H9 (cell line): ENCODE data around the gene ATG101. TPM values are rescaled to one million over a fixed set of nuclear protein-coding genes. Genes with fewer than 3 reads are reported as not detected.

ENCODE experiments used
- DNase-seq: peaks from one replicate; pipeline ENCODE4 v3.0.0-alpha.2; 2017
- H2AFZ ChIP-seq: one replicate; pipeline ENCODE4 v1.6.1; 2013; ENCODE audit warnings: mild to moderate bottlenecking, low read length, control low read depth, moderate library complexity
- H2AK5ac ChIP-seq: 2 replicates; pipeline ENCODE4 v1.6.1; 2013; ENCODE audit warnings: low read length, control low read depth, mixed read lengths; ENCODE audit not compliant: insufficient read length
- H2BK120ac ChIP-seq: one replicate; pipeline ENCODE4 v1.6.1; 2013; ENCODE audit warnings: low read depth, mild to moderate bottlenecking, low read length, control low read depth, inconsistent platforms; ENCODE audit not compliant: poor library complexity, severe bottlenecking
- H2BK12ac ChIP-seq: 2 replicates; pipeline ENCODE4 v1.6.1; 2013; ENCODE audit warnings: low read length, control low read depth, mixed read lengths, low read depth; ENCODE audit not compliant: insufficient read length
- H2BK15ac ChIP-seq: 2 replicates; pipeline ENCODE4 v1.6.1; 2013; ENCODE audit warnings: low read depth, low read length, control low read depth
- H2BK20ac ChIP-seq: one replicate; pipeline ENCODE4 v1.6.1; 2013; ENCODE audit warnings: low read depth, mild to moderate bottlenecking, low read length, control low read depth, inconsistent platforms; ENCODE audit not compliant: poor library complexity, severe bottlenecking
- H2BK5ac ChIP-seq: 2 replicates; pipeline ENCODE4 v1.6.1; 2013; ENCODE audit warnings: low read length, control low read depth, mixed read lengths; ENCODE audit not compliant: insufficient read length
- H3K14ac ChIP-seq: 2 replicates; pipeline ENCODE4 v1.6.1; 2013; ENCODE audit warnings: low read length, control low read depth; ENCODE audit not compliant: insufficient read depth
- H3K18ac ChIP-seq: 2 replicates; pipeline ENCODE4 v1.6.1; 2013; ENCODE audit warnings: low read depth, mild to moderate bottlenecking, mixed read lengths, low read length, control low read depth; ENCODE audit not compliant: insufficient read length
- H3K23ac ChIP-seq: 2 replicates; pipeline ENCODE4 v1.6.1; 2013; ENCODE audit warnings: low read length, control low read depth, mixed read lengths, low read depth; ENCODE audit not compliant: insufficient read length
- H3K23me2 ChIP-seq: 2 replicates; pipeline ENCODE4 v1.6.1; 2013; ENCODE audit warnings: low read depth, mild to moderate bottlenecking, mixed read lengths, low read length, control low read depth; ENCODE audit not compliant: insufficient read length, poor library complexity, severe bottlenecking
- H3K27ac ChIP-seq: 2 replicates; pipeline ENCODE4 v1.5.1; 2013; ENCODE audit warnings: low read length, control low read depth, mixed read lengths, low read depth; ENCODE audit not compliant: insufficient read length
- H3K27me3 ChIP-seq: 2 replicates; pipeline ENCODE4 v1.6.1; 2013; ENCODE audit warnings: low read length, control low read depth, inconsistent platforms; ENCODE audit not compliant: insufficient read depth
- H3K4ac ChIP-seq: 2 replicates; pipeline ENCODE4 v1.6.1; 2013; ENCODE audit warnings: low read depth, mild to moderate bottlenecking, control low read depth, inconsistent platforms, low read length, moderate library complexity
- H3K4me1 ChIP-seq: 2 replicates; pipeline ENCODE4 v1.6.1; 2013; ENCODE audit warnings: low read length, control low read depth, inconsistent platforms; ENCODE audit not compliant: insufficient read depth
- H3K4me2 ChIP-seq: 2 replicates; pipeline ENCODE4 v1.6.1; 2013; ENCODE audit warnings: low read length, control low read depth, mixed read lengths; ENCODE audit not compliant: insufficient read length, insufficient read depth
- H3K56ac ChIP-seq: 2 replicates; pipeline ENCODE4 v1.6.1; 2013; ENCODE audit warnings: low read depth, mild to moderate bottlenecking, mixed read lengths, low read length, control low read depth; ENCODE audit not compliant: insufficient read length
- H3K79me1 ChIP-seq: 2 replicates; pipeline ENCODE4 v1.6.1; 2013; ENCODE audit warnings: low read depth, mild to moderate bottlenecking, moderate library complexity, low read length, control low read depth, inconsistent platforms; ENCODE audit not compliant: insufficient read depth, poor library complexity, severe bottlenecking
- H3K79me2 ChIP-seq: 2 replicates; pipeline ENCODE4 v1.6.1; 2013; ENCODE audit warnings: low read length, control low read depth, inconsistent platforms; ENCODE audit not compliant: insufficient read depth
- H3K9ac ChIP-seq: 2 replicates; pipeline ENCODE4 v1.6.1; 2013; ENCODE audit warnings: low read length, control low read depth, mixed read lengths; ENCODE audit not compliant: insufficient read length; ENCODE audit errors: extremely low read depth
- H3K9me3 ChIP-seq: one replicate; pipeline ENCODE4 v1.6.1; 2013; ENCODE audit warnings: low read depth, low read length, inconsistent platforms; ENCODE audit not compliant: control insufficient read depth
- H3T11ph ChIP-seq: one replicate; pipeline ENCODE4 v1.6.1; 2013; ENCODE audit warnings: mild to moderate bottlenecking, low read length, control low read depth, inconsistent platforms
- H4K20me1 ChIP-seq: one replicate; pipeline ENCODE4 v1.6.1; 2013; ENCODE audit not compliant: control insufficient read depth, insufficient read length, insufficient read depth
- H4K5ac ChIP-seq: 2 replicates; pipeline ENCODE4 v1.6.1; 2013; ENCODE audit warnings: low read depth, mild to moderate bottlenecking, mixed read lengths, low read length, control low read depth; ENCODE audit not compliant: insufficient read length
- H4K8ac ChIP-seq: replicated peaks from 2 replicates; pipeline ENCODE4 v1.6.1; 2013; ENCODE audit warnings: low read length, control low read depth, mixed read lengths, low read depth; ENCODE audit not compliant: insufficient read length
- H4K91ac ChIP-seq: 2 replicates; pipeline ENCODE4 v1.6.1; 2013; ENCODE audit warnings: low read depth, mild to moderate bottlenecking, moderate library complexity, mixed read lengths, low read length, control low read depth; ENCODE audit not compliant: insufficient read length
- H3K27ac Mint-ChIP-seq, 3 experiments: 2 replicates in 2 of 3; 3 replicates in 1 of 3; pipeline ENCODE4 v1.8.0; 2020 to 2021; ENCODE audit warnings: mixed read lengths in 3 of 3, mild to moderate bottlenecking in 1 of 3, moderate library complexity in 1 of 3
- H3K27me3 Mint-ChIP-seq: 2 replicates; pipeline ENCODE4 v1.8.0; 2021; ENCODE audit warnings: low read depth, mild to moderate bottlenecking, moderate library complexity, mixed read lengths
- H3K36me3 Mint-ChIP-seq, 3 experiments: 2 replicates in 2 of 3; 3 replicates in 1 of 3; pipeline ENCODE4 v1.8.0; 2020 to 2021; ENCODE audit warnings: low read depth in 3 of 3, mixed read lengths in 3 of 3; ENCODE audit not compliant: insufficient read depth in 1 of 3
- H3K4me1 Mint-ChIP-seq, 2 experiments: 2 replicates each; pipeline ENCODE4 v1.8.0; 2020; ENCODE audit warnings: mixed read lengths in 2 of 2
- H3K4me3 Mint-ChIP-seq, 2 experiments: 2 replicates in 1 of 2; 3 replicates in 1 of 2; pipeline ENCODE4 v1.8.0; 2020 to 2021; ENCODE audit warnings: mild to moderate bottlenecking in 2 of 2, mixed read lengths in 2 of 2, moderate library complexity in 1 of 2
- H3K9me3 Mint-ChIP-seq, 2 experiments: 2 replicates in 1 of 2; 3 replicates in 1 of 2; pipeline ENCODE4 v1.8.0; 2020; ENCODE audit warnings: mild to moderate bottlenecking in 2 of 2, mixed read lengths in 2 of 2, moderate library complexity in 1 of 2
- CTCF ChIP-seq: fragments of 200-600 bp; sonication (generic); conservative IDR thresholded peaks from 3 replicates; pipeline ENCODE4 v1.8.0; 2021; ENCODE audit warnings: antibody characterized with exemption, mild to moderate bottlenecking
- WGBS: extraction: QIAGEN DNeasy Blood & Tissue Kit; methylation state at CpG from one replicate; pipeline ENCODE4 v1.1.7; 2013; ENCODE audit warnings: missing lambda C conversion rate, low lambda C conversion rate, mixed read lengths; ENCODE audit not compliant: insufficient read length; ENCODE audit errors: extremely low coverage; 5-methylcytosine and 5-hydroxymethylcytosine counted together
- total RNA-seq: library from RNA; stranded (reverse); gene quantifications from 2 replicates; pipeline ENCODE4 v1.2.1, GENCODE V29; 2021

Gene ATG101
- total RNA-seq, 1 experiment from 2014 or later, result 58.3 TPM

- no peak for DNase-seq
- H2BK20ac ChIP-seq, result no peak overlapping the region
- H2BK15ac ChIP-seq, result no peak overlapping the region
- H4K5ac ChIP-seq, result no peak overlapping the region
- no peaks in the 10 kb centered on the region for H3K27me3 ChIP-seq
- no peak overlapping the region for H3K56ac ChIP-seq
- no peak overlapping the region for H3K4me2 ChIP-seq
- WGBS, result no CpG with 5 or more reads among the region's 9 CpGs
- no peak overlapping the region for H3K27ac ChIP-seq
- H3K9me3 Mint-ChIP-seq, result no peaks in the 10 kb centered on the region
- no peaks in the 10 kb centered on the region for H3K23me2 ChIP-seq
- H3K14ac ChIP-seq, result no peak overlapping the region
- no peak overlapping the region for H3T11ph ChIP-seq
- no peak overlapping the region for H2BK12ac ChIP-seq
- H3K9ac ChIP-seq, result no peak overlapping the region
- H2BK5ac ChIP-seq, result no peak overlapping the region
- no peak overlapping the region for H2AFZ ChIP-seq
- no peak overlapping the region for H3K4ac ChIP-seq
- H3K36me3 Mint-ChIP-seq, result no peaks in the 10 kb centered on the region
- H3K79me2 ChIP-seq, result no peaks in the 10 kb centered on the region
- no peak overlapping the region for H2AK5ac ChIP-seq
- peaks cover 12% of the 10 kb centered on the region for H3K27me3 Mint-ChIP-seq
- no peak overlapping the region for H3K18ac ChIP-seq
- H3K4me3 Mint-ChIP-seq, result no peak overlapping the region
- no peak for TF ChIP-seq CTCF
- H3K27ac Mint-ChIP-seq, result peak overlapping the region in 1 of 3 experiments; percentile 86; a peak in 2 of 7 replicates
- H3K4me1 Mint-ChIP-seq, result peaks cover 13 to 29% of the 10 kb centered on the region in 2 experiments
- H3K4me1 ChIP-seq, result no peaks in the 10 kb centered on the region; the same call in 1 of the 2 replicates
- H3K23ac ChIP-seq, result no peak overlapping the region
- no peak overlapping the region for H2BK120ac ChIP-seq
- H4K8ac ChIP-seq, result no peak overlapping the region
- no peaks in the 10 kb centered on the region for H3K79me1 ChIP-seq
- no peak overlapping the region for H4K91ac ChIP-seq
- H3K9me3 ChIP-seq, result no peaks in the 10 kb centered on the region
- H4K20me1 ChIP-seq, result no peaks in the 10 kb centered on the region
Measured at GRCh38 chr12:52084491-52085231, 14.9 kb downstream of the ATG101 start.
